ENCODE results near the gene RSPH10B2.
"Not testable (repeated sequence)": the region's sequence is repeated elsewhere in the genome, so short reads cannot be mapped to it uniquely, and the experiment has no call there.

The RSPH10B2 gene

DNA sequence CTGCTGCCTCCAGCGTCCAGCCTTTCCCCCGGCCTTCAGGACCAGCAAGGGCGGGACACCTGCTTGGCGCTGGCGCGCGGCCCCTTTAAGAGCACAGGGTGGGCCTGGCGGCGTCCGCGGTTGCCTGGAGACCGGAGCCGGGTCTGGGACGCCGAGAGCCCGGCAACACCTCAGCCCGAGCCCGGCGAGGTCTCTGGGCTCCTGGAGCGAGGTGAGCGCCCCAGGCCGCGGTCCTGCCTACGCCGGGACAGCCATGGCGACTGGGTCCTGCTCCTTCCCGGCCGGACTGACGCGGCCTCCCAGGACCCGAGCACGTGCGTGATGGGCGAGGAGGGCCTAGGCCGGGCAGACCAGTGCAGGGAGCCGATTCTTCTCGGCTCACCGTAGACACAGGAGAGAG lies at the start of gene RSPH10B2:
Gene RSPH10B2, plus strand, starts transcription at position 140 of the 400 bp plus-strand sequence. CDS start 3,575 bp downstream, outside the sequence.
- not testable (repeated sequence) for DNase-seq (ENCODE audit: low read depth)

DNA sequence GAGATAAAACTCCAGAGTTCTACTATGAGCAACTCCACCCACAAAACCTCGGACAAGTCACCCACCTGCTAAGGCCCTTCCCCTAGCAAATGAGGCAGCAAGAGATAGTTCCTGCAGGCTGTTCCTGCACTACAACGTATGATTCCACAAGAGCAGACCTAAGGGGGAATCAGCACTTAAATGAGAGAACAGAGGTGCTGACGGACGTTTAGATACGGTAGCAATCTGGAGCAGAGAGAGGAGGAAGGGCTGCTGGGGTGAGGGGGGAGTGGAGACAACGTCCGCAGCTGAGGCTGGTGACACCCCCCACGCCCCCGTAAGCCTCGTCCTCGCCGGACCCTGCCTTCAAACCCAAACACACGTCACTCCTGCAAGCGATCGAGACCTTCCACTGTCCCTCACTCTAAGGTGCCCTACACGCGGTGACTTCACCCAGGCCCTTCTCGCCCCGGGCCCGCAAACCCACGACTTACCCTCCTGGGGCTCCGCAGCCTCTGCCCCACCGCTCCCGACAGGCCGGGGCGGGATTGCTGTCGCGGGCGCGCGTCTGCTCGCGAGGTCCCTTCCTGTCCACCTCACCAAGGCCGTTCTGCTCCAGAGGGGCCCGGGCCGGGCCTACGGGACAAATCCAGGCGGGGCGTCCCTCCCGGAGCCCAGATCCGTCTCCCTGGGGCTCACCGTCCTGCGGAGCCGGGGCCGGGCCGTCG lies 47.8 kb upstream of the RSPH10B2 start:
- peak; percentile 40 for DNase-seq (ENCODE audit: low read depth)

DNA sequence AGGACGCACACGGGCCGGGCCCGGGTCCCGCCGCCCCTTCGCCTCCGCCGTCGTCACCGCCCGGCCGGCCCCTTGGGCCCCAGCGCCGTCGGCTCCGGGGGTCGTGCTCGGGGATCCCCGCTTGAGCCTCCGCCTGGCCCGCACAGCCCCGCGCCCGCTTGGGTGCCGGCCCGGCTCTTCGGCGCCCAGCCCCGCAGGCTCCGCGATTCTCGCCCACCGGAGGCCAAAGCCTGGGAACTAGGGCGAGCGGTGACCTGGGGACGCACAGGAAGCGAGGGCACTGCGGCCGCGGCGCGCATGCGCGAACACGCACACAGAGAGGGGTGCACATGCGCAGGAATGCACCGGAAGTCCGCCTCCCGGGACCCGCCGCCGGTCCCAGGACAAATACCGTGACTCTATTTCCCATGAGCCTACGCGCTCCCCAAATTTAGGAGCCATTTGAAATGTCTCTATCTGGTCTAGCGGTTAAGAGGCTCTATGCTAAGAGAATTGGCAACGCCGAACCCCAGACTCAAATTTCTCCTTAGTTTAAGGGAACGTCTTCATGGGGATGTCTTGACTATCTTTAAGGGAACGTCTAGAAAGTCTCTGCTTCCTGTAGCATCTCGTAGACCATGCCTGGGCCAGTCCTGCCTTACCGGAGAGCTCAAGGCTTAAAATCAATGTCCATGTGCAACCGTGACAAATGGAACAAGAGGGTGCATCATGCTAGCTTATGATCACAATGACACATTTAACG lies 47.1 kb upstream of the RSPH10B2 start, which contains the start of gene ZNF12:
Gene ZNF12, minus strand, starts transcription at position 282 of the 742 bp plus-strand sequence. CDS start 1,774 bp downstream, outside the sequence.
- DNase-seq (ENCODE audit: low read depth) = peak; percentile 86

DNA sequence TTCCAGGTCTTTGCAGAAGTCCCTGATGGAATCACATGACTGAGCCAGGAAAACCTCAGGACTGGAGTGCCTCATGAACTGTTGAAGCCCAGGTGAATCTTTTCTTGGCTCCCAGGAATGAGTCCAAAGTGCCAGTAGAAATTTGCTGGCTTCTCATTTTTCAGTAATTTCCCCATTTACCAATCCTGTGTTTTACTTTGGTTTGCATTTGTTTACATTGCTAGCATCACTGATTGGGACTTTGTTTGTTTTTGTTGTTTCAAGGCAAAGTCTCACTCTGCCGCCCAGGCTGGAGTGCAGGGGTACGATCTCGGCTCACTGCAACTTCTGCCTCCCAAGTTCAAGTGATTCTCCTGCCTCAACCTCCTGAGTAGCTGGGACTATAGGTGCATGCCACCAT lies 45.6 kb upstream of the RSPH10B2 start:
- DNase-seq (ENCODE audit: low read depth) = no peak

DNA sequence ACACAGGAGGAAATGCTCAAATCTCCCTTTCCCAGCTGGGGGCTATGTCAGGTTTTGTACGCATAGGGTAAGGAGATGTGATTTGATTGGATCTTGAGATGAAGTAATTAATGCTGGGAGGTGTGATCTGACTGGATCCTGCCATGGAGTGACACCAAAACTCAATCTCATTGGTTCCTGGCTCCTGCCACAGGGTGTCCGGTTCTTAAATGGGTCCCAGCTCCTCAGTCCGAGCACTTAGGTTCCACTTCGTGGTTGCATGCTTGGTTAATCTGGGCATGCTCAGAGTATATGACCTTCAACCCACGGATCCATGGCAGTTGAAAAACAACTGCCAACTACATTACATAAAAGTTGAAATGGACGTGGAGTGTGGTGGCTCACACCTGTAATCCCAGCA lies 44.1 kb upstream of the RSPH10B2 start:
- DNase-seq (ENCODE audit: low read depth) = no peak

DNA sequence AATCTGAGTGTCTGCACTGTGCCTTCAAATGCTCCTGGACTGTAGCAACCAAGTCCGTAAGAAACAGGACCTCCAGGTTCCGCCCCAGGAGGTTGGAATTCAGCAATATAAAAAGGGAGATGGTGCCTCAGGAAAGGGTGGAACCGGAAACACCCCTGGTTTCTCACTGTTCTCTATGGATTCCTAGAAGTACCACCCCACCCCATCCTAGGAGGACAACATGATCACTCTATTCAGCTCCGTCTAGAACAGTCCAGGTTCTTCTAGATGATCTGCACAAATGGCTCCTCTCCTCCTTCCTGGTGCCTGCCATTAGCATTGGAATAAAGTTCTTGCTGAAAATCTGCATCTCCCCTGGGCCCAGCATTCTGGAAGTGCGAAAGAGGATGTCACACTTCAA lies 39.5 kb upstream of the RSPH10B2 start:
- no peak for DNase-seq (ENCODE audit: low read depth)

DNA sequence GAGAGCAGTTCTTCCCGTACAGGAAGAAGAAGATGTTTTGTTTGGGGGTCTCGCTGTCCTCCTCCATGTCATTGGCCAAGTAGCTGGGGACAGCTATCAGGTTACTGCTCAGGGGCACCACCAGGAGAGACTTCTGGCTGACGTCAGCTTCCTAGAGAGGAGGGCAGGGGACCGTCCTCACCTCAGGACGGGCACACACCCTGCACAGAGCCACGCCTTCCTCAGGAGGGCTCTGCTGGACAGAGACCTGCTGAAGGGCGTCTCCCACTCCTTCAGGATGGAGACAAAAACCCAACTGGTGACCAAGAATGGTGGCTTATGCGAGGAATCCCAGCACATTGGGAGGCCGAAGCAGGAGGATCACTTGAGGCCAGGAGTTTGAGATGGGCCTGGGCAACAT lies 38.0 kb upstream of the RSPH10B2 start:
- not testable (repeated sequence) for DNase-seq (ENCODE audit: low read depth)

DNA sequence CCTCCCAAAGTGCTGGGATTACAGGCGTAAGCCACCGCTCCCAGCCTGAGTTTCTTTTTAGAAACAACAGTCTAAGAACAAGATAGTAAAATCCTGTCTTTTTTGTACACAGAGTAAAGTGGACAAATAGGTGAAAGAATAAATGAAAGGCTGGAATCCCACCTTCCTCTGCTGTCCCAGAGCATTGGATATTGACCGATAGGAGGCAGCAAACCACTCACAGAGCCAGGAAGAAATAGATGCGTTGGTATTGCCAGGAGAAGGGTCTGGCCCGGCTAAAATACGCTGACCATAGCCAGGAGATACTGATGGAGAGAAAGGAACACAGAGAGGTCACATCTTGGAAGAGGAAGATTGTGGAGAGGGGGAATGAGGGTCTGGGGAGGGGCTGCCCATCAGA lies 35.8 kb upstream of the RSPH10B2 start:
- DNase-seq (ENCODE audit: low read depth) = no peak

DNA sequence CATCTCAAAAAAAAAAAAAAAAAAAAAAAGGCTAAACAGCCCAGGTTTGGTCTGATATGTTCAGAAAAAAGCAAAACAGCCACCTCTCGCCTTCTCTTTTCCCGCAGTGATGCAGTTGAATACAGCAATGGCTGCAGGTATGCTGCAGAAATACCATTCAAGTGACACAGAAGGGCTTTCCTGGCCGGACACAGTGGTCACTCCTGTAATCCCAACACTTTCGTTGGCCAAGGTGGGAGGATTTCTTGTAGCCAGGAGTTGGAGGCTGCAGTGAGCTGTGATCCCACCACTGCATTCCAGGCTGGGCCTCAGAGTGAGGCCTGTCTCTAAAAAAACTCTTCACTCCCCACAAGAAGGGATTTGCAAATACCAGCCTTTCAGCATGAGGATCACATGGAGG lies 29.6 kb upstream of the RSPH10B2 start:
- DNase-seq (ENCODE audit: low read depth) = peak; percentile 16

DNA sequence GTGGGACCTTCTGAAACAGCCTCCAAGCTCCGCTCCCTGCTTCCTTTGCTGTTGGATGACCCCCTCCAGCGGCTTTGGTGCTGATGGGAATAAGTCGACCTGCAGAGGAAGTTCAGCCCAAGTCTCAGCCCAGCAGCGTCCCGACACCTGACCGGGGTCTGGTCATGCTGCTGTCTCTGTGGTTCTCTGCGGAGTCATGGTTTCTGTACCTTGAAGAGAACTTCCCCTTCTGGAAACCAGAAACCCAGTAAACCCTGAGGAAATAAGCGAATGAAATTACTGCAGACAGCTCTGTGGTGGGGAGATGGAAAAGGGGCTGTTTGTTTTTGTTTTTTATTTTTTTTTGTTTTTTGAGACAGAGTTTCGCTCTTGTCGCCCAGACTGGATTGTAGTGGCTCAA lies 28.9 kb upstream of the RSPH10B2 start:
- no peak for DNase-seq (ENCODE audit: low read depth)

DNA sequence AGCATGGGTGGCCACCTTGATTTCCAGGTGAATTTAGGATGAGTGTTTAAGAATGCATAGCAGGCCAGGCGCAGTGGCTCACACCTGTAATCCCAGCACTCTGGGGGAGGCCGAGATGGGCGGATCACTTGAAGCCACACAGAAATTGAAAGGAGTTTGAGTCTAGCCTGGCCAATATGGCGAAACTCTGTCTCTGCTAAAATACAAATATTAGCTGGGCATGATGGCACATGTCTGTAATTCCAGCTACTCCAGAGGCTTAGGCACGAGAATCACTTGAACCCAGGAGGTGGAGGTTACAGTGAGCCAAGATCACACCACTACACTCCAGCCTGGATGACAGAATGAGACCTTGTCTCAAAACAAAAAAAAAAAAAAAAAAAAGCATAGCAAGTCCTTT lies 27.6 kb upstream of the RSPH10B2 start:
- DNase-seq (ENCODE audit: low read depth) = not testable (repeated sequence)

DNA sequence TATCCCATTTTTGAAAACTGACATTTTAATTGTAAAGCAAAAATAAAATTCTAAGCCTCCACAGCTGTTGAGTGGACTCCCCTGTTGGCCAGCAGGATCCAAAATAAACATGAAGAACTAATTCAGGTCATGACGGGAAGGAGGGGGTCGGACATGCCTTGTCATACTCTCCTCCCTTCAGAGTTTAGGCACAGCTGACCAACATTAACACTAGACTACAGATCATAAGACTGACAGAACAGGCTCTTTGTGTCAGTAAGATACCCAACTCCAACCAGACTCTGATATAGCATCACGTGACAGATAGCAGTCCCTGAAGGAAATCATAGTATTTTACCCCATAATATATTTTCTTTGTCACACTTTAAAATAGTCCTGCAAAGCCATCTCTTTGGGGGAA lies 26.2 kb upstream of the RSPH10B2 start:
- DNase-seq (ENCODE audit: low read depth) = no peak

DNA sequence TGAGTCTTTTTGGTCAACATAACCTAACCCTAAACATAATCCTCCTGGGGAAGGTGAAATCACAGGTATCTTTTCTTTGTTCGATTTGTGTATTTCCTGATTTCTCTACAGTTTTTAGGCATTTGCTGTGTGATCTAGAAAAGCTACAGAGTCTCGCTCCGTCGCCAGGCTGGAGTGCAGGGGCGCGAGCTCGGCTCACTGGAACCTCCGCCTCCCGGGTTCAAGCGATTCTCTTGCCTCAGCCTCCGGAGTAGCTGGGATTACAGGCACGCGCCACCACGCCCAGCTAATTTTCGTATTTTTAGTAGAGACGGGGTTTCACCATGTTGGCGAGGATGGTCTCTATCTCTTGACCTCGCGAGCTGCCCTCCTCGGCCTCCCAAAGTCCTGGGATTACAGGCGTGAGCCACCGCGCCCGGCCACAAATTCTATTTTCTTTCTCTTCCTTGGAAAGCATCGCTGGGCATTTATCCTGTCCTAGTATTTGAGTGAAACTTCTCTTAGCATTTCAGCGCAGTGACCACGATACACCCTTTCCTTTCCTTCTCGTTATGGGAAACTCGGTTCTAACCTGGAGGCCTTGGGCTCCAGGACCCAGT lies 24.9 kb upstream of the RSPH10B2 start:
- DNase-seq (ENCODE audit: low read depth) = not testable (repeated sequence)

DNA sequence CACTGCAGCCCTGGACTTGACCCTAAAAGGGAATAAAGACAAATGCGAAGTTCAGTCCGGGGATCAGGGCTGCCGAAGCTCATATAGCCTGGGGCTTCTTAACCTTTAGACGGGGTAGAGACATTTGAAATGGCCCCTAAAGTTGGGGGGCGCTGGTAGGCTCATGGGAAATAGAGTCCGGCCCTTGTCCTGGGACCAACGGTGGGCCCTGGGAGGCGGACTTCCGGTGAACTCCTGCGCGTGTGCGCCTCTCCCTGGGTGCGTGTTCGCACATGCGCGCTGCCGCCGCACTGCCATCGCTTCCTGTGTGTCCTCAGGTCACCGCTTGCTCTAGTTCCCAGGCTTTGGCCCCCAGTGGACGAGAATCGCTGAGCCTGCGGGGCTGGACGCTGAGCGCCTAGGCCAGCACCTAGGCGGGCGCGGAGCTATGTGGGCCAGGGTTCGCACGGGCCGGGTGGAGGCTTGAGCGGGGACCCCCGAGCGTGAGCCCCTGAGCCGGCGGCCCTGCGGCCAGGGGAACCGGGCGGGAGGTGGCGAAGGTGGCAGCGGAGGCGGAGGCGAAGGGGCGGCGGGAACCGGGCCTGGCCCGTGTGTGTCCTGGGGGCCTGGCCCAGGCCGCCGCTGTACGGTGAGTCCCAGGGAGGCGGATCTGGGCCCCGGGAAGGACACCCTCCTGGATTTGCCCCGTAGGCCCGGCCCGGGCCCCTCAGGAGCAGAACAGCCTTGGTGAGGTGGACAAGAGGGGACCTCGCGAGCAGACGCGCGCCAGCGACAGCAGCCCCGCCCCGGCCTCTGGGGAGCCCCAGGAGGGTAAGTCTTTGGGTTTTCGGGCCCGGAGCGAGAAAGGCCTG lies 24.2 kb upstream of the RSPH10B2 start:
- peak; percentile 96 for DNase-seq (ENCODE audit: low read depth)

DNA sequence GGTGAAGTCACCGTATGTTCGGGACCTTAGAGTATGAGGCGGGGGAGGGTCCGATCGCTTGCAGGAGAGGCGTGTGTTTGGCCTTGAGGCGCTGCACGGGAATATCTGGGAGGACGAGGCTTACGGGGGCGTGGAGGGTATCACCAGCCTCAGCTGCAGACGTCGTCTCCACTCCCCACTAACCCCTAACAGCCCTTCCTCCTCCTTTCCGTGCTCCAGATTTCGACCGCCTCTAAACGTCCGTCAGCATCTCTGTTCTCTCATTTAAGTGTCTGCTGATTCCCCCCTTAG lies 23.6 kb upstream of the RSPH10B2 start:
- peak; percentile 57 for DNase-seq (ENCODE audit: low read depth)

DNA sequence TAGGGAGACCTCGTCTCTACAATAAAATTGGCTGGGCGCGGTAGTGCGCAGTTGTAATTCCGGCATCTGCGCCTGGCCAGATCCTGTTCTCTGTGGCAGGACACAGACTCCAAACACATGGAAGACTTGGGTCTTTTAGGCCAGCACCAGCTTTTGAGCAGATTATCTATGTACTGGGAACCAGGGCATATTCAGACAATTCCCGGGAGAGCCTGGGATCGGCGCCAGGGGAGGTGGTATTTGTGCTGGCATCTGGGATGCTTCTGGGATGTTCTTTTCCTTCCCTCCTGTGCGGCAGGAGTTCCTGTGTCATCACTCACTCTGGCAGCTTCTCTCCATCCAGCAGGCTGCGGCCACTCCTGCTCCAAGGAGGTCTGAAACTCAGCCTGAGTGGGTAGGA lies 15.5 kb upstream of the RSPH10B2 start:
- not testable (repeated sequence) for DNase-seq (ENCODE audit: low read depth)

DNA sequence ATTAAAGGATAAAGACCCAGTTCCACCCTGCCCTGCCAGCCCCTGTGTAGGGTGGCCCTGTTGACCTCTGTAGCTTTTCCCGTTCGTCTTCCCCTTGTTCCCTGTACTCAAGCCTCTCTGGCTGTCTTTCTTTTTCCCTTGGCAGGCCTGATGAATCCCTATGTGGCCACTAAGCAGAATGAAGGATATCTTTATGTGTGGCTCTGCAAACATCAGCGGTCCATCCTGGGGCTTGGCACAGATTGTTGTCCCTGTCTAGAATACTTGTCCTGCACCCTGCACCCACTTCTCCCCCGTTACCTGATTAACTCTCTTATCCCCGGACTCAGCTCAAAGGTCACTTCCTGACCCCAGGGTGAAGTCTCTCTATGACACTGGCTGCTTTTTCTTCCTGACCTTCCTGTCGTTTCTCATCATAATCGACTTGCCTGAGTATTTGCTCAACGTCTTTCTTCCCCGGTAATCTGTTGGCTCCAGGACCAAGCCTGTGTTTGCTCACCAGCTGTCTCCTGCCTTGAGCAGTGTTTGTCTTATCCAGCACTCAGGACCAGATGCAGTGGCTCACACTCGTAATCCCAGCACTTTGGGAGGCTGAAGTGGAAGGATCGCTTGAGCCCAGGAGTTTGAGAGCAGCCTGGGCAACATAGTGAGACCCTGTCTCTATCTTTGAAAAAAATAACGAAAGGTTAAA lies 9.3 kb upstream of the RSPH10B2 start:
- DNase-seq (ENCODE audit: low read depth) = not testable (repeated sequence)

DNA sequence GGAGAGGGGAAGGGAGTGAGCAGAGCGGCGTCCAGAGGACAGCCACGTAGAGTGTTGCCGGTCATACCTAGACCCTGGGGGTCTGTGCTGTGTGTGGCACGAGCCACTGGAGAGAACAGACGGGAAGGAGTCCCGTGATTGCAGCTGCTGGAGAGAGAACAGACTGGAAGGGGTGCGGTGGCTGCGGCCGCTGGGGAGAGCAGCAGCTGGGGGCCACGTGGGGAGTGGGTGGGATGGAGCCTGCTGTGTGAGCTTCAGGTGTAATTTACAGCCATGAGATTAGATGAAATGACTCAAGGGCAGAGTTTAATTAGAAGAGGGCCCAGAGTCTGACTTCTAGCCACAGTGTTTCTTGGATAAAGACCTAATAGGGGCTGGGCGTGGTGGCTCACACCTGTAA lies 4.6 kb upstream of the RSPH10B2 start:
- DNase-seq (ENCODE audit: low read depth) = not testable (repeated sequence)

DNA sequence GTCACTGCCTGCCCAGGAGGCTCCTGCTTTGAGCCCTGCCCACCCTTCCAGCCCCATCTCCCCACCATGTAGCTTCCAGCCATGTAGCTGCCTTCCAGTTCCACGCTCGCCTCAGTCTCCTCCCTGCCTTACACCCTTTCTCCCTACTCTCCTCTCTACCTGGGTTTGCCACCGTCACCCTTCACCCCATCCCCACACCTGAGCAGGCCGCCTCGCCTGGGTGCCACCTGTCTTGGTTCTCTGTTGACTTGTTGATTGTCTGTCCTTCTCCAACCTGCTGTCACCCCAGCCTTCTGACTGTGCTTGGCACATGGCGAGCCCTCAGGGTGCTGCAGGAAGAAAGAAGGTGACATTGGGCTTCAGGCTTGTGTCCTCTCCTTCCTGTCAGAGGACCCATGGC lies 3.7 kb upstream of the RSPH10B2 start:
- DNase-seq (ENCODE audit: low read depth) = not testable (repeated sequence)

DNA sequence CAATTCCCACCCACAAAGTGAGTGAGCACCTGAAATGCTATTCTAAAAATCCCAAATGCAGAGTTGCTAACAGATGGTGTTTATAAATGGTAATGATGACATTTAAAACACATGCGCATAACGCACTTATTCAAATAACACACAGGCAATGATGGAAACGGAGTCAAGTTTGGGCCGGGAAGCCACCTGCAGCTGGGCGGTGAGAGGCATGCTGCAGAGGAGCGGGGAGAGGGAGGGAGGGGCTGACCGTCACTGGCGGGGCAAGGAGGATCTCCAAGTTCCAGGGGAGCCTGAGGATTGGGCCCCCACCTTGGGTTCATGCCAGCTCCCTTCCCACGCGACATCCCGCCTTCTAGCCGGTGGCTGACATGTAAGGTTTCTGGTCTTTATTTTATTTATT lies 7.3 kb downstream of the RSPH10B2 start:
- DNase-seq (ENCODE audit: low read depth) = not testable (repeated sequence)

DNA sequence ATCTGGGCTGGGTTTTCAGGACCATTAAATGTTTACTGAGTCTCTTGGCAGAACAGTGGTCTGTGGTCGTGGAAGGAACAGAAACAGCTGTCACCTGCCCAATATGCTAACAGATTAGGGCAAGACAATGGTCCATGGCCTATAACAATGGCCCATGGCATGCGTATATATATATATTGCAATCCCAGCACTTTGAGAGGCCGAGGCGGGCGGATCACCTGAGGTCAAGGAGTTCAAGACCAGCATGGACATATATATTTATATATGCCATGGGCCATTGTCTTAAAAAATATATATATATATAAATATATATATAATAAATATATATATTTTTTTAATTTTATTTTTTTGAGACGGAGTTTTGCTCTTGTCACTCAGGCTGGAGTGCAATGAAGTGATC lies 27.7 kb downstream of the RSPH10B2 start:
- DNase-seq (ENCODE audit: low read depth) = not testable (repeated sequence)

DNA sequence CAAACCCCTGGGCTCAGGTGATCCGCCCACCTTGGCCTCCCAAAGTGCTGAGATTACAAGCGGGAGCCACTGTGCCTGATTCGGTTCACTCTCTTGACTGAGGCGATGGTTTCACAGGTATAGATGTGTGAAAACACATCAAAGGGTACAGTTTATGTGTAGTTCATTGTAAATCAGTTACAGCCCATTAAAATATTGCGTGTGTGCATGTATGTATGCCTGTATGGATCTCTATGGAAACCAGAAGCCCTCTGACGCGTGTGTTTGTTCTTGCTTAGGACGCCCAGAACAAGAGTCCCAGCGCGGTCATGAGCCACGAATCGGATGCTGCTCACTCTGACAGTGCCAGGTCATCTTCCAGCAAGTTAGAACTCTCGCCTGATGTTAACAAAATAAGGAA lies 35.5 kb downstream of the RSPH10B2 start:
- not testable (repeated sequence) for DNase-seq (ENCODE audit: low read depth)
